ENCODE measurements around the gene RNMT.
A peak's percentile ranks its signal among the peaks of the same experiment; 100 is the strongest.

Gene RNMT

DNA sequence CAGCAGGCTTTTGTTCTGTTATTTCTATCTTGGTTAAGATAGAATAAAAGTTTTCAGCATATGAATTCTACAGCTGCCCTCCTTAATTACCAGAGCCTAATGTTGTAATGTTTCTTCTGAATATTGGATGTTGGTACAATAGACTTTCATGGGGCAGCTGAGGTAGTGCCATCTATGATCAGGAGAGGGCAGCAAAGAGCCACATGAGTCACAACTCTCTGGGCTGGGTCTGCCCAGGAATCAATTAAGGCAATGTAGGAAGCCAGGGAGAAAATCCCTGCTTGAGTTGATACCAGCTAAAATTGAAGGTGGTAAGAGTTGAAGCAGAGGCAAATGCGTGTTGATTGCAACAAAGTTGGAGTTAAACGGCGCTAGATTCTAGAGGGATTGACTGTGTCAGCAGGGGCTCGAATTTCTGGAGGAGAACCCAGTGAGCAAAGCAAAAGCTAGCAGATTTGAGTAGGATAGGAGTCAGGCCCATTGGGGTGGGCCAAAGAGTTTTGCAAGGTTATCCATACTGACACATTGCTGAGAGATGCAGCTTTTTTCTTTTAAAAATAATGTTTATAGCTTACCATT, 86.9 kb downstream of the RNMT start:
- peak; percentile 88 for DNase-seq (ENCODE audit: low spot score)

Measured in AG20443 (cell line).